Measurements from ENCODE around the gene MAGEF1. TPM values are rescaled to one million over a fixed set of nuclear protein-coding genes. Genes with fewer than 3 reads are reported as not detected.

Gene MAGEF1
- total and polyA plus RNA-seq, 2 donors (not counting 1 experiment from before 2014, with no cell fraction given) = 9.5 to 26.2 TPM

DNA sequence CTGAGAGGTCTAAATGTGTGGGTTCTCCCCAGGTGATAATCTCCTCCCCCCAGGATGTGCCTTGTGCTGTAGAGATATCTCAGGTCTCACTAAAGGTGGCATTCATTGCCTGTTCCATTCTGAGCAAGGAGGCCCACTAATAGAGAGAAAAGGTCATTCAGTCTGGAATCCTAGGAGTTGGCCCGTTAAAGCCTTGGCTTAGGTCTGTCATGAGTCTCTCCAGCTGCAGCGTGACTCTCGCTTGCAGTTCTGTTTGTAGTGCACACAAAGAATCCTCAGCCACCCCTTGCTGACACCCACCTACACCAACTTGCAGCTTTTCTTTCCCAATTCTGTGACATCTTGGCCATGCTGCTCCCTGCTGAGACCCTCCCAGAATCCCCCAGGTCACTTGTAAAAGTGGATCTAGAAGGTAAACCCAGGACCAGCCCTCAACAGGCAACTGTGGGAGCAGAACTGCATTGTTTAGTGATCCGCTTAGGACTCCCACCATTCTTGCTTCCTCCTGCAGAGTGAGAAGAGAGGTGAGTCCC is 17.7 kb downstream of the MAGEF1 start:
- Mint-ChIP-seq H3K27me3 (no peaks in the 10 kb centered on the region), H3K9me3 (ENCODE audit: insufficient read depth) (no peaks in the 10 kb centered on the region), H3K4me3 (no peak overlapping the region), H3K27ac (no peak overlapping the region), H3K4me1 (peaks cover 30% of the 10 kb centered on the region)
- H2AFZ ChIP-seq (ENCODE audit: insufficient read depth, low read depth, low read length, poor library complexity, severe bottlenecking) = no peak overlapping the region
- TF ChIP-seq, protein P1, sequence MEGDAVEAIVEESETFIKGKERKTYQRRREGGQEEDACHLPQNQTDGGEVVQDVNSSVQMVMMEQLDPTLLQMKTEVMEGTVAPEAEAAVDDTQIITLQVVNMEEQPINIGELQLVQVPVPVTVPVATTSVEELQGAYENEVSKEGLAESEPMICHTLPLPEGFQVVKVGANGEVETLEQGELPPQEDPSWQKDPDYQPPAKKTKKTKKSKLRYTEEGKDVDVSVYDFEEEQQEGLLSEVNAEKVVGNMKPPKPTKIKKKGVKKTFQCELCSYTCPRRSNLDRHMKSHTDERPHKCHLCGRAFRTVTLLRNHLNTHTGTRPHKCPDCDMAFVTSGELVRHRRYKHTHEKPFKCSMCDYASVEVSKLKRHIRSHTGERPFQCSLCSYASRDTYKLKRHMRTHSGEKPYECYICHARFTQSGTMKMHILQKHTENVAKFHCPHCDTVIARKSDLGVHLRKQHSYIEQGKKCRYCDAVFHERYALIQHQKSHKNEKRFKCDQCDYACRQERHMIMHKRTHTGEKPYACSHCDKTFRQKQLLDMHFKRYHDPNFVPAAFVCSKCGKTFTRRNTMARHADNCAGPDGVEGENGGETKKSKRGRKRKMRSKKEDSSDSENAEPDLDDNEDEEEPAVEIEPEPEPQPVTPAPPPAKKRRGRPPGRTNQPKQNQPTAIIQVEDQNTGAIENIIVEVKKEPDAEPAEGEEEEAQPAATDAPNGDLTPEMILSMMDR (IDR thresholded peaks at IDR 0.05) = no peak
- TF ChIP-seq EZH2 (IDR thresholded peaks at IDR 0.05; ENCODE audit: borderline replicate concordance, insufficient read depth, low read depth, low read length, poor library complexity, severe bottlenecking) = no peak
- H4K20me1 ChIP-seq (ENCODE audit: control insufficient read depth, insufficient read depth, low read length, poor library complexity, severe bottlenecking) = no peaks in the 10 kb centered on the region
- WGBS (ENCODE audit: insufficient coverage) = 96% methylated on average over 3 of the region's 4 CpGs
- H3K27me3 ChIP-seq (replicated peaks in 1 of 4; ENCODE audit: control extremely low read depth in 1 of 4, control insufficient read depth in 3 of 4, insufficient read depth in 4 of 4, low read length in 3 of 4) = no peaks in the 10 kb centered on the region
- H3K9me3 ChIP-seq (ENCODE audit: control extremely low read depth in 1 of 3, control insufficient read depth in 2 of 3, insufficient read depth in 1 of 3, low read length in 2 of 3) = no peaks in the 10 kb centered on the region
- POLR2A ChIA-PET = no interaction called here
- intact Hi-C loops (cut with micrococcal nuclease) = no loop called here
- H3K36me3 ChIP-seq (replicated peaks in 1 of 2; ENCODE audit: control extremely low read depth in 1 of 2, control insufficient read depth in 1 of 2, extremely low read depth in 1 of 2, insufficient read depth in 2 of 2, low read length in 1 of 2) = no peaks in the 10 kb centered on the region
- DNase-seq = no peak
- H3K4me3 ChIP-seq (ENCODE audit: control extremely low read depth in 1 of 5, extremely low read depth in 1 of 5, insufficient read depth in 1 of 5, low read depth in 2 of 5, low read length in 4 of 5) = no peak overlapping the region
- CTCF ChIA-PET = no interaction called here
- no peak overlapping the region for H3K27ac ChIP-seq (ENCODE audit: low read length in 2 of 2)
- ATAC-seq (ENCODE audit: low read depth) = no peak
- H3K79me2 ChIP-seq (ENCODE audit: control insufficient read depth, insufficient read depth, low read length) = no peaks in the 10 kb centered on the region
- H3K9ac ChIP-seq (ENCODE audit: low read length) = no peak overlapping the region
- no peak overlapping the region for H3K4me2 ChIP-seq (replicated peaks; ENCODE audit: low read depth, low read length, poor library complexity, severe bottlenecking)
- H3K4me1 ChIP-seq (ENCODE audit: control insufficient read depth in 2 of 2, insufficient read depth in 2 of 2, low read length in 2 of 2) = peaks cover 28 to 38% of the 10 kb centered on the region in 2 donors

DNA sequence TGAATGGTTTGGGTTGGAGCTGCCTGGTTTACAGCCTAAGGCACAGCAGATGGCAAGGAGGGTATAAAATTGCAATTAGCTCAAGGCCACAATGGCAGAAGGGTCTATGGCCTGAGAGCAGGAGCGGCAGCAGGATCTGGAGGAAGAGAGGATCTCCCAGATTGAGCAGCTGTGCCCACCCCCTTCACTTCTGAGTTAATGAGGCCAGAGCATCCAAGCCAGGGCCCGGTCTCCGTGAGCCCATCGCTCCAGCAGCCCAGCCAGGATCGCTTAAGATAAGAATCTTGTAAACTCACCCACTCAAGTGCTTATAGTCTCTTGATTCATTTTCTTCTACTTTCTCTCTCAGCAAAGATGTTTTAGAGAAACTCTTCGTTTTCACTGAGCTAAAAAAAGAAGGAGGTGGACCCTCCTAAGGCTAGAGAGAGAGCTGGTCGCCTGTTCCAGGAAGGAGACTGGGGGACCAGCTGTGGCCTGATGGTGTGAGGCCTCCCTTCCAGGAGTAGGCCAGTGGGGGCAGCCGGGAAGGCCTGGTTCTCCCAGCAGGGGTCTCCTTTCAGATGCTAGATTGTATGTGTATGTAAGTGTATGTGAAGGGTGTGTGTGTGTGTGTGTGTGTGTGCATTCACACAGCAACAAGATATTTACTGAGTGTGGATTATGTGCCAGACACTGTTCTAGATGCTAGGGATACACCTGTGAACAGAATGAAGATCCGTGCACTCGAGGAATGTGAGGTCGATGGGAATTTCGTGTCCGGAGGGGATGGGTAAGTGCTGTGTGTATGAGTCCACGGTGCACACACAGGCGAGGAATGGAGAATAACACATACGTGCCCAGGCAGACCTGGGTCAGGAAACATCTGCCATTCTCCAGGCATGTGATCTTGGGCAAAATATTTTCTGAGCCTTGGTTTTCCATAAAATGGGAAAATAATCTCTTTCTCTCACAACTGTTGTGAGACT is 18.6 kb downstream of the MAGEF1 start:
- Histone ChIP-seq H3K36me3 (replicated peaks in 1 of 2; ENCODE audit: control extremely low read depth in 1 of 2, control insufficient read depth in 1 of 2, extremely low read depth in 1 of 2, insufficient read depth in 2 of 2, low read length in 1 of 2) (no peaks in the 10 kb centered on the region), H3K9ac (ENCODE audit: low read length) (no peak overlapping the region), H3K4me3 (ENCODE audit: control extremely low read depth in 1 of 5, extremely low read depth in 1 of 5, insufficient read depth in 1 of 5, low read depth in 2 of 5, low read length in 4 of 5) (no peak overlapping the region), H3K4me1 (ENCODE audit: control insufficient read depth in 2 of 2, insufficient read depth in 2 of 2, low read length in 2 of 2) (peaks cover 31 to 43% of the 10 kb centered on the region in 2 donors), H3K27ac (ENCODE audit: low read length in 2 of 2) (no peak overlapping the region), H3K9me3 (ENCODE audit: control extremely low read depth in 1 of 3, control insufficient read depth in 2 of 3, insufficient read depth in 1 of 3, low read length in 2 of 3) (no peaks in the 10 kb centered on the region), H4K20me1 (ENCODE audit: control insufficient read depth, insufficient read depth, low read length, poor library complexity, severe bottlenecking) (no peaks in the 10 kb centered on the region), H3K27me3 (replicated peaks in 1 of 4; ENCODE audit: control extremely low read depth in 1 of 4, control insufficient read depth in 3 of 4, insufficient read depth in 4 of 4, low read length in 3 of 4) (no peaks in the 10 kb centered on the region), H3K4me2 (replicated peaks; ENCODE audit: low read depth, low read length, poor library complexity, severe bottlenecking) (no peak overlapping the region), H3K79me2 (ENCODE audit: control insufficient read depth, insufficient read depth, low read length) (no peaks in the 10 kb centered on the region), H2AFZ (ENCODE audit: insufficient read depth, low read depth, low read length, poor library complexity, severe bottlenecking) (no peak overlapping the region)
- peaks cover 35% of the 10 kb centered on the region for H3K4me1 Mint-ChIP-seq
- H3K9me3 Mint-ChIP-seq (ENCODE audit: insufficient read depth) = no peaks in the 10 kb centered on the region
- H3K4me3 Mint-ChIP-seq = no peak overlapping the region
- H3K27me3 Mint-ChIP-seq = no peaks in the 10 kb centered on the region
- POLR2A ChIA-PET = no interaction called here
- intact Hi-C loops (cut with micrococcal nuclease) = no loop called here
- DNase-seq = no peak
- WGBS (ENCODE audit: insufficient coverage) = 89% methylated on average over 15 of the region's 16 CpGs
- no peak overlapping the region for H3K27ac Mint-ChIP-seq
- CTCF ChIA-PET = no interaction called here
- no peak for ATAC-seq (ENCODE audit: low read depth)
- TF ChIP-seq, protein P1 (IDR thresholded peaks at IDR 0.05) = no peak
- TF ChIP-seq EZH2 (IDR thresholded peaks at IDR 0.05; ENCODE audit: borderline replicate concordance, insufficient read depth, low read depth, low read length, poor library complexity, severe bottlenecking) = no peak
